ENCODE results near the gene GCAT. TPM values are rescaled to one million over a fixed set of nuclear protein-coding genes. Genes with fewer than 3 reads are reported as not detected.

Gene GCAT
- total RNA-seq, 2 experiments from 2014 or later, result 1.4 to 1.8 TPM

GRCh38 chr22:37784829-37785495 lies 22.8 kb upstream of the GCAT start:
- no peak for TF ChIP-seq CTCF (IDR thresholded peaks at IDR 0.05)
- Histone ChIP-seq H3K4me1 (ENCODE audit: insufficient read depth, low read length) (no peaks in the 10 kb centered on the region), H3K4me3 (ENCODE audit: low read length) (no peak overlapping the region), H3K36me3 (ENCODE audit: insufficient read depth, low read length) (no peaks in the 10 kb centered on the region), H3K27me3 (ENCODE audit: control insufficient read depth in 1 of 2, insufficient read depth in 2 of 2, low read length in 2 of 2) (no peaks in the 10 kb centered on the region), H3K27ac (ENCODE audit: low read depth in 1 of 2, low read length in 2 of 2) (no peak overlapping the region), H3K9me3 (ENCODE audit: control insufficient read depth in 1 of 2, insufficient read depth in 1 of 2, low read length in 2 of 2) (no peaks in the 10 kb centered on the region)
- DNase-seq, result no peak
- ChIA-PET POLR2A (no interaction called here), CTCF (no interaction called here)
- Mint-ChIP-seq H3K9me3 (no peaks in the 10 kb centered on the region), H3K4me1 (ENCODE audit: low read depth) (no peaks in the 10 kb centered on the region), H3K4me3 (no peak overlapping the region), H3K27me3 (peaks cover 4% of the 10 kb centered on the region), H3K36me3 (ENCODE audit: low read depth) (no peaks in the 10 kb centered on the region), H3K27ac (no peak overlapping the region)
- ATAC-seq (ENCODE audit: poor library complexity), result no peak
- intact Hi-C loops (cut with DNase I, micrococcal nuclease), result no loop called here

- Mint-ChIP-seq H3K36me3 (ENCODE audit: low read depth) (no peaks in the 10 kb centered on the region), H3K27ac (no peak overlapping the region)
- no peak for DNase-seq
Measured at GRCh38 chr22:37790234-37790633, 17.5 kb upstream of the GCAT start.

GRCh38 chr22:37792494-37792893 lies 15.2 kb upstream of the GCAT start:
- H3K27ac ChIP-seq (ENCODE audit: low read depth in 1 of 2, low read length in 2 of 2), result no peak overlapping the region
- H3K27me3 ChIP-seq (ENCODE audit: control insufficient read depth in 1 of 2, insufficient read depth in 2 of 2, low read length in 2 of 2), result no peaks in the 10 kb centered on the region
- Mint-ChIP-seq H3K4me1 (ENCODE audit: low read depth) (no peaks in the 10 kb centered on the region), H3K4me3 (no peak overlapping the region), H3K36me3 (ENCODE audit: low read depth) (no peaks in the 10 kb centered on the region), H3K27ac (no peak overlapping the region), H3K9me3 (no peaks in the 10 kb centered on the region), H3K27me3 (no peaks in the 10 kb centered on the region)
- H3K9me3 ChIP-seq (ENCODE audit: control insufficient read depth in 1 of 2, insufficient read depth in 1 of 2, low read length in 2 of 2), result no peaks in the 10 kb centered on the region
- no peaks in the 10 kb centered on the region for H3K4me1 ChIP-seq (ENCODE audit: insufficient read depth, low read length)
- no peak for TF ChIP-seq CTCF (IDR thresholded peaks at IDR 0.05)
- intact Hi-C loops (cut with DNase I, micrococcal nuclease), result no loop called here
- DNase-seq (no peak), ATAC-seq (ENCODE audit: poor library complexity) (no peak)
- no peak overlapping the region for H3K4me3 ChIP-seq (ENCODE audit: low read length)
- ChIA-PET POLR2A (no interaction called here), CTCF (no interaction called here)
- H3K36me3 ChIP-seq (ENCODE audit: insufficient read depth, low read length), result no peaks in the 10 kb centered on the region

More at GRCh38 chr22:37790234-37790633, 17.5 kb upstream of the GCAT start:
- H3K4me3 ChIP-seq (ENCODE audit: low read length), result no peak overlapping the region
- ChIA-PET CTCF (no interaction called here), POLR2A (no interaction called here)
- H3K4me1 Mint-ChIP-seq (ENCODE audit: low read depth), result no peaks in the 10 kb centered on the region
- ATAC-seq (ENCODE audit: poor library complexity), result no peak
- no peaks in the 10 kb centered on the region for H3K9me3 Mint-ChIP-seq
- TF ChIP-seq CTCF (IDR thresholded peaks at IDR 0.05), result no peak
- intact Hi-C loops (cut with DNase I, micrococcal nuclease), result no loop called here
- H3K27me3 ChIP-seq (ENCODE audit: control insufficient read depth in 1 of 2, insufficient read depth in 2 of 2, low read length in 2 of 2), result no peaks in the 10 kb centered on the region
- H3K27ac ChIP-seq (ENCODE audit: low read depth in 1 of 2, low read length in 2 of 2), result no peak overlapping the region
- no peaks in the 10 kb centered on the region for H3K4me1 ChIP-seq (ENCODE audit: insufficient read depth, low read length)
- H3K27me3 Mint-ChIP-seq, result peaks cover 4% of the 10 kb centered on the region
- no peak overlapping the region for H3K4me3 Mint-ChIP-seq
- H3K9me3 ChIP-seq (ENCODE audit: control insufficient read depth in 1 of 2, insufficient read depth in 1 of 2, low read length in 2 of 2), result no peaks in the 10 kb centered on the region
- H3K36me3 ChIP-seq (ENCODE audit: insufficient read depth, low read length), result no peaks in the 10 kb centered on the region
